ENCODE measurements around the gene XRN2. TPM values are rescaled to one million over a fixed set of nuclear protein-coding genes. Genes with fewer than 3 reads are reported as not detected.

XRN2 gene
- polyA plus RNA-seq, 1 experiment = 120 TPM

GRCh38 chr20:21391185-21391971 lies 88.2 kb downstream of the XRN2 start:
- ChIA-PET POLR2A (interaction anchor here (1.0 kb wide), 1 partner anchor 88 kb away, joined by 3 read pairs; the partner anchor contains the start of gene XRN2), CTCF (interaction anchor here (4.2 kb wide), 1 partner anchor 155 kb away, joined by 33 read pairs; no protein-coding TSS in a partner anchor)
- Histone ChIP-seq H3K4me3 (ENCODE audit: low read depth, low read length) (no peak overlapping the region), H3K27ac (ENCODE audit: low read depth, low read length) (no peak overlapping the region), H3K27me3 (ENCODE audit: control insufficient read depth, insufficient read depth, low read length) (peaks cover 47% of the 10 kb centered on the region), H3K9me3 (ENCODE audit: control insufficient read depth, insufficient read depth, low read length) (no peaks in the 10 kb centered on the region)
- DNase-seq (ENCODE audit: low read depth, low spot score) = no peak
- TF ChIP-seq CTCF (IDR thresholded peaks at IDR 0.05; ENCODE audit: low read depth, low read length) = no peak

- Histone ChIP-seq H3K27me3 (ENCODE audit: control insufficient read depth, insufficient read depth, low read length) (peaks cover 47% of the 10 kb centered on the region), H3K4me3 (ENCODE audit: low read depth, low read length) (no peak overlapping the region), H3K27ac (ENCODE audit: low read depth, low read length) (no peak overlapping the region), H3K9me3 (ENCODE audit: control insufficient read depth, insufficient read depth, low read length) (no peaks in the 10 kb centered on the region)
- TF ChIP-seq CTCF (IDR thresholded peaks at IDR 0.05; ENCODE audit: low read depth, low read length) = no peak
- ChIA-PET POLR2A (interaction anchor here (1.0 kb wide), 1 partner anchor 89 kb away, joined by 3 read pairs; the partner anchor contains the start of gene XRN2), CTCF (interaction anchor here (4.2 kb wide), 1 partner anchor 156 kb away, joined by 33 read pairs; no protein-coding TSS in a partner anchor)
- no peak for DNase-seq (ENCODE audit: low read depth, low spot score)
Observed at GRCh38 chr20:21391972-21392352, 88.8 kb downstream of the XRN2 start.

- no peak overlapping the region for H3K4me3 ChIP-seq (ENCODE audit: low read depth, low read length)
- H3K9me3 ChIP-seq (ENCODE audit: control insufficient read depth, insufficient read depth, low read length) = no peaks in the 10 kb centered on the region; the same call in 1 of the 2 replicates
- TF ChIP-seq CTCF (IDR thresholded peaks at IDR 0.05; ENCODE audit: low read depth, low read length) = no peak
- ChIA-PET POLR2A (no interaction called here), CTCF (interaction anchor here (2.7 kb wide), 1 partner anchor 158 kb away, joined by 16 read pairs; no protein-coding TSS in a partner anchor)
- DNase-seq (ENCODE audit: low read depth, low spot score) = no peak
- H3K27ac ChIP-seq (ENCODE audit: low read depth, low read length) = no peak overlapping the region
- peaks cover 56% of the 10 kb centered on the region for H3K27me3 ChIP-seq (ENCODE audit: control insufficient read depth, insufficient read depth, low read length)
Observed at GRCh38 chr20:21393166-21393565, 90.0 kb downstream of the XRN2 start.

- CTCF ChIA-PET = interaction anchor here (0.5 to 2.7 kb wide), 2 partner anchors 12 to 158 kb away, joined by 3 to 16 read pairs; no protein-coding TSS in a partner anchor
- DNase-seq (ENCODE audit: low read depth, low spot score) = no peak
- Histone ChIP-seq H3K4me3 (ENCODE audit: low read depth, low read length) (no peak overlapping the region), H3K27ac (ENCODE audit: low read depth, low read length) (no peak overlapping the region), H3K27me3 (ENCODE audit: control insufficient read depth, insufficient read depth, low read length) (peaks cover 62% of the 10 kb centered on the region), H3K9me3 (ENCODE audit: control insufficient read depth, insufficient read depth, low read length) (no peaks in the 10 kb centered on the region; the same call in 1 of the 2 replicates)
- no peak for TF ChIP-seq CTCF (IDR thresholded peaks at IDR 0.05; ENCODE audit: low read depth, low read length)
- POLR2A ChIA-PET = no interaction called here
Observed at GRCh38 chr20:21393816-21394519, 90.8 kb downstream of the XRN2 start.

All from AG04450 (cell line).